Measurements from ENCODE around the gene NOX5. TPM values are rescaled to one million over a fixed set of nuclear protein-coding genes. Genes with fewer than 3 reads are reported as not detected.

Gene NOX5
- total and polyA plus RNA-seq, 2 donors (not counting 1 experiment from before 2014, with no cell fraction given) = 0.25 to 0.33 TPM

DNA sequence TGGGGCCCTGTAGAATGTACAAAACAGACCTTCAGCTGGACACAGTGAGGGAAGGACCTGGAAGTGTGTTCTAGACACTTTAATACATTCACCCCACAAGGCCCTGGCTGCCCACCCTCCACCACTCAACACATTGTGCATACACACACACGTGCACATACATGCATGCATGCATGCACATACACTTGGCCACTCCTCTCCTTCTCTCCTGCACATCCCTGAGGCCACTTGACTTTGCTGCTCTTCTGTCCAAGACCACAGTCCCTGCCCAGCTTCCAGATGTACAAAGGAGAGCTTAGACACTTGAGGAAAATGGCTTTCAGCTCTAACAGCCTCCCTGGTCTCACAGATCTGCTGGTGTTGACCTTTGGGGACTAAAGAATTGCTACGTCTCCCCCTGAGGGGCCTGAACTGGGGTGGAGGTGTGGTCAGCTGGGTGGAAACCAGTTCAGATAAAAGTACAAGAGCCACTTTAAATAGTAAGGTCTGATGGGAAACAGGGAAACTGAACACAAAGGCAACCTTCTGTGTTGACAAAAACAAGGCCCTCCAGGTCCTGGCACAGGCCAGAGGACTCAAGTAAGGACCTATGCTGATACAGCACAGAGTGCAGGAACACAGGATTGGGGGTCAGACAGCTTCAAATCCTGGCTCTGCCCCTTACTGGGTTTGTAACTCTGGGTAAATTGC is 24.8 kb upstream of the NOX5 start:
- no peaks in the 10 kb centered on the region for H3K4me1 ChIP-seq (ENCODE audit: control insufficient read depth, extremely low read depth, insufficient read depth, low read length)
- H3K79me2 ChIP-seq (ENCODE audit: control insufficient read depth, insufficient read depth, low read length) = no peaks in the 10 kb centered on the region
- DNase-seq (ENCODE audit: low read depth in 2 of 2) = no peak
- no peak overlapping the region for H2AFZ ChIP-seq (ENCODE audit: low read length)
- no peak overlapping the region for H3K4me2 ChIP-seq (ENCODE audit: extremely low read depth, insufficient read depth, low read length)
- TF ChIP-seq, protein P1, sequence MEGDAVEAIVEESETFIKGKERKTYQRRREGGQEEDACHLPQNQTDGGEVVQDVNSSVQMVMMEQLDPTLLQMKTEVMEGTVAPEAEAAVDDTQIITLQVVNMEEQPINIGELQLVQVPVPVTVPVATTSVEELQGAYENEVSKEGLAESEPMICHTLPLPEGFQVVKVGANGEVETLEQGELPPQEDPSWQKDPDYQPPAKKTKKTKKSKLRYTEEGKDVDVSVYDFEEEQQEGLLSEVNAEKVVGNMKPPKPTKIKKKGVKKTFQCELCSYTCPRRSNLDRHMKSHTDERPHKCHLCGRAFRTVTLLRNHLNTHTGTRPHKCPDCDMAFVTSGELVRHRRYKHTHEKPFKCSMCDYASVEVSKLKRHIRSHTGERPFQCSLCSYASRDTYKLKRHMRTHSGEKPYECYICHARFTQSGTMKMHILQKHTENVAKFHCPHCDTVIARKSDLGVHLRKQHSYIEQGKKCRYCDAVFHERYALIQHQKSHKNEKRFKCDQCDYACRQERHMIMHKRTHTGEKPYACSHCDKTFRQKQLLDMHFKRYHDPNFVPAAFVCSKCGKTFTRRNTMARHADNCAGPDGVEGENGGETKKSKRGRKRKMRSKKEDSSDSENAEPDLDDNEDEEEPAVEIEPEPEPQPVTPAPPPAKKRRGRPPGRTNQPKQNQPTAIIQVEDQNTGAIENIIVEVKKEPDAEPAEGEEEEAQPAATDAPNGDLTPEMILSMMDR (conservative IDR thresholded peaks at IDR 0.05 in 1 of 2, IDR thresholded peaks at IDR 0.05 in 1 of 2; ENCODE audit: low read depth in 1 of 2, low read length in 2 of 2) = no peak
- no peak for TF ChIP-seq EZH2 (IDR thresholded peaks at IDR 0.05; ENCODE audit: low read length, missing control alignments)
- H3K9ac ChIP-seq (ENCODE audit: insufficient read depth, low read length) = no peak overlapping the region
- H3K27ac ChIP-seq (ENCODE audit: insufficient read depth, low read length) = no peak overlapping the region
- no peaks in the 10 kb centered on the region for H4K20me1 ChIP-seq (ENCODE audit: control insufficient read depth, extremely low read depth, insufficient read depth, low read length)
- no peaks in the 10 kb centered on the region for H3K36me3 ChIP-seq (ENCODE audit: control insufficient read depth, insufficient read depth, low read length)
- H3K27me3 ChIP-seq (ENCODE audit: control insufficient read depth, insufficient read depth, low read length) = peaks cover 2% of the 10 kb centered on the region
- H3K4me3 ChIP-seq (replicated peaks in 1 of 4; ENCODE audit: control extremely low read depth in 1 of 4, insufficient read depth in 1 of 4, low read depth in 3 of 4, low read length in 4 of 4) = no peak overlapping the region
- H3K9me3 ChIP-seq (ENCODE audit: control insufficient read depth, insufficient read depth, low read depth, low read length) = no peaks in the 10 kb centered on the region

DNA sequence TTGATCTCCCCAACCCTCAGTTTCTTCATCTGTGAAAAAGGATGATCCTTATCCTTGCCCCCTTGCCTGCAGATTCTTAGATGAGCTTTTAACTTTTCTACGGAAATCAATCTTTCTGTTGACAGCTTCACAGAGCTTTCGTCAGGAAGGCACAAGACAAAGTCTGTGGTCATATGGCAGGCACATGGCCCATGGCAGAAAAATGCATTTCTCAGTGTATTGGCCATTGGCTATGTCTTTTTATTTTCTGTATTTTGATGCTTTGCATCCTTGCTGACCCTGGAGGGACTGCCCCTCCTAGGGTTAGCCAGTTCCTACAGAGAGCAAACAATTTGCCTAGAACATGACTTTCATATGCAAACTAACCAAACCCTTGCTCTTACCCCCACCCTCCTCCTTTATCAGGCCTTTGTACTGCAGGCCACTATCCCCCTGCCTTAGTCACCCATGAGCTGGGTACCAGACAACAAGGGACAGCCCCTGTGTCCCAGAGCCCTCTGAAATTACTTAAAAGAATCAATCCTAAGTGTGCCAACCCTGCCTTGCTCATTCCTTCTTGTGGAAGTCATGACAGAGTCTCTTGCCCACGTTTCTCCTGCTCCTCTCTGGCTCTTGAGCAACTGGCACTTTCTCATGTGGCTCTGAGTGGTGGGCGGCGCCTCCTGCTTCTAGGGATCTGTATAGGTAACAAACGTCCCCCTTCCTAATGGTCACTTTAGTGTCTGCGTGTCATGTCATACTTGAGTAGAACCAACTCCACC is 24.1 kb upstream of the NOX5 start:
- no peaks in the 10 kb centered on the region for H3K4me1 ChIP-seq (ENCODE audit: control insufficient read depth, extremely low read depth, insufficient read depth, low read length)
- no peaks in the 10 kb centered on the region for H3K79me2 ChIP-seq (ENCODE audit: control insufficient read depth, insufficient read depth, low read length)
- H4K20me1 ChIP-seq (ENCODE audit: control insufficient read depth, extremely low read depth, insufficient read depth, low read length) = no peaks in the 10 kb centered on the region
- no peak overlapping the region for H3K27ac ChIP-seq (ENCODE audit: insufficient read depth, low read length)
- no peaks in the 10 kb centered on the region for H3K36me3 ChIP-seq (ENCODE audit: control insufficient read depth, insufficient read depth, low read length)
- DNase-seq (ENCODE audit: low read depth in 2 of 2) = no peak
- H3K27me3 ChIP-seq (ENCODE audit: control insufficient read depth, insufficient read depth, low read length) = no peaks in the 10 kb centered on the region
- H3K9me3 ChIP-seq (ENCODE audit: control insufficient read depth, insufficient read depth, low read depth, low read length) = no peaks in the 10 kb centered on the region
- no peak overlapping the region for H3K4me3 ChIP-seq (replicated peaks in 1 of 4; ENCODE audit: control extremely low read depth in 1 of 4, insufficient read depth in 1 of 4, low read depth in 3 of 4, low read length in 4 of 4)
- no peak for TF ChIP-seq EZH2 (IDR thresholded peaks at IDR 0.05; ENCODE audit: low read length, missing control alignments)
- H3K4me2 ChIP-seq (ENCODE audit: extremely low read depth, insufficient read depth, low read length) = no peak overlapping the region
- no peak overlapping the region for H2AFZ ChIP-seq (ENCODE audit: low read length)
- no peak overlapping the region for H3K9ac ChIP-seq (ENCODE audit: insufficient read depth, low read length)

DNA sequence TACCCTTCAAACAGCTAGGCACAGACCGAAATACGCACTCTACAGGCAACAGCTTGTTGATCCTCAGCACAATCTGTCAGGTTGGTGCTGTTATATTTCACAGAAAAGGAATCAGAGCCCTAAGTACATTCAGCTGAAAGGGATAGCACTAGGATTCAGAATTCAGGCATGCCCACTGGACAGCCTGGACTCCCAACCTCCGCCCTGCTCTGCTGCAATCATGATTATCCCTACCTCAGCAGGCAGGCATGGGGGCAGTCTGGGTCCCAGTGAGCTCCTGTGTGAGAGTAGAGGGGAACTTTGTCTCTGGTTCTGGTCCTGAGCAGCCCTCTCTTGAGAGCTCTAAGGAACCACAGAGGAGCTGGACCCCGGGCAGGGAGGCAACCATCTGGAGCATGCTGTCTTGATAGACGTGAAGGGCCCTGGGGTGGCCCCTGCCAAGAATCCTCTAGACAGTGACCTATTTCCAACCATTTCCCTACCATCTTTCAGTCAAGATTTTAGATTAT is 23.4 kb upstream of the NOX5 start:
- no peak overlapping the region for H3K9ac ChIP-seq (ENCODE audit: insufficient read depth, low read length)
- no peak overlapping the region for H3K27ac ChIP-seq (ENCODE audit: insufficient read depth, low read length)
- H3K79me2 ChIP-seq (ENCODE audit: control insufficient read depth, insufficient read depth, low read length) = no peaks in the 10 kb centered on the region
- no peaks in the 10 kb centered on the region for H3K36me3 ChIP-seq (ENCODE audit: control insufficient read depth, insufficient read depth, low read length)
- H3K4me3 ChIP-seq (replicated peaks in 1 of 4; ENCODE audit: control extremely low read depth in 1 of 4, insufficient read depth in 1 of 4, low read depth in 3 of 4, low read length in 4 of 4) = no peak overlapping the region
- no peaks in the 10 kb centered on the region for H3K4me1 ChIP-seq (ENCODE audit: control insufficient read depth, extremely low read depth, insufficient read depth, low read length)
- no peak overlapping the region for H2AFZ ChIP-seq (ENCODE audit: low read length)
- no peaks in the 10 kb centered on the region for H3K27me3 ChIP-seq (ENCODE audit: control insufficient read depth, insufficient read depth, low read length)
- no peaks in the 10 kb centered on the region for H3K9me3 ChIP-seq (ENCODE audit: control insufficient read depth, insufficient read depth, low read depth, low read length)
- H4K20me1 ChIP-seq (ENCODE audit: control insufficient read depth, extremely low read depth, insufficient read depth, low read length) = no peaks in the 10 kb centered on the region
- DNase-seq (ENCODE audit: low read depth in 2 of 2) = no peak
- no peak for TF ChIP-seq EZH2 (IDR thresholded peaks at IDR 0.05; ENCODE audit: low read length, missing control alignments)
- TF ChIP-seq, protein P1 (conservative IDR thresholded peaks at IDR 0.05 in 1 of 2, IDR thresholded peaks at IDR 0.05 in 1 of 2; ENCODE audit: low read depth in 1 of 2, low read length in 2 of 2) = no peak
- no peak overlapping the region for H3K4me2 ChIP-seq (ENCODE audit: extremely low read depth, insufficient read depth, low read length)
